Mesendoderm (in vitro differentiated cells): ENCODE measurements around the gene RAPGEF6.

ENCODE experiments used
- DNase-seq: peaks from one replicate; pipeline ENCODE4 v3.0.0; 2013
- H2AK5ac ChIP-seq: 2 replicates; pipeline ENCODE4 v1.6.1; 2013; ENCODE audit warnings: low read length, inconsistent platforms
- H2BK120ac ChIP-seq: 2 replicates; pipeline ENCODE4 v1.6.1; 2013; ENCODE audit warnings: low read depth, mild to moderate bottlenecking, low read length, moderate library complexity, mixed read lengths
- H2BK15ac ChIP-seq: replicated peaks from 2 replicates; pipeline ENCODE4 v1.6.1; 2013; ENCODE audit warnings: low read depth, mild to moderate bottlenecking, moderate library complexity
- H2BK5ac ChIP-seq: 2 replicates; pipeline ENCODE4 v1.6.1; 2013; ENCODE audit warnings: low read length, inconsistent platforms
- H3K18ac ChIP-seq: 2 replicates; pipeline ENCODE4 v1.6.1; 2013; ENCODE audit warnings: mild to moderate bottlenecking, low read length, mixed read lengths
- H3K23ac ChIP-seq: one replicate; pipeline ENCODE4 v1.6.1; 2013; ENCODE audit warnings: low read length
- H3K27ac ChIP-seq: 2 replicates; pipeline ENCODE4 v1.5.1; 2013; ENCODE audit warnings: low read depth, mild to moderate bottlenecking, inconsistent platforms, low read length, moderate library complexity
- H3K27me3 ChIP-seq: 2 replicates; pipeline ENCODE4 v1.6.1; 2013; ENCODE audit warnings: low read length, control low read depth, mild to moderate bottlenecking, inconsistent platforms; ENCODE audit not compliant: insufficient read depth, poor library complexity
- H3K36me3 ChIP-seq: 2 replicates; pipeline ENCODE4 v1.6.1; 2013; ENCODE audit warnings: low read length, inconsistent platforms; ENCODE audit not compliant: control insufficient read depth, insufficient read depth
- H3K4ac ChIP-seq: one replicate; pipeline ENCODE4 v1.6.1; 2013; ENCODE audit warnings: low read depth, mild to moderate bottlenecking, low read length, moderate library complexity
- H3K4me1 ChIP-seq: 2 replicates; pipeline ENCODE4 v1.6.1; 2013; ENCODE audit warnings: low read depth, low read length, inconsistent platforms; ENCODE audit not compliant: control insufficient read depth
- H3K4me2 ChIP-seq: 2 replicates; pipeline ENCODE4 v1.6.1; 2013; ENCODE audit warnings: low read length
- H3K4me3 ChIP-seq: 2 replicates; pipeline ENCODE4 v1.5.1; 2013; ENCODE audit warnings: mild to moderate bottlenecking, low read length
- H3K56ac ChIP-seq: one replicate; pipeline ENCODE4 v1.6.1; 2013; ENCODE audit warnings: low read length
- H3K79me1 ChIP-seq: 2 replicates; pipeline ENCODE4 v1.6.1; 2013; ENCODE audit warnings: low read length, inconsistent platforms
- H3K79me2 ChIP-seq: 2 replicates; pipeline ENCODE4 v1.6.1; 2013; ENCODE audit warnings: mild to moderate bottlenecking, low read length; ENCODE audit not compliant: control insufficient read depth, insufficient read depth
- H3K9ac ChIP-seq: 2 replicates; pipeline ENCODE4 v1.6.1; 2013; ENCODE audit warnings: low read length, inconsistent platforms
- H4K5ac ChIP-seq: one replicate; pipeline ENCODE4 v1.6.1; 2013; ENCODE audit warnings: low read length
- H4K8ac ChIP-seq: one replicate; pipeline ENCODE4 v1.6.1; 2013; ENCODE audit warnings: low read depth, mild to moderate bottlenecking, control low read depth, low read length, moderate library complexity
- WGBS: extraction: QIAGEN DNeasy Blood & Tissue Kit; methylation state at CpG from one replicate; pipeline ENCODE4 v1.1.7; 2013; ENCODE audit warnings: low lambda C conversion rate, missing lambda C conversion rate; ENCODE audit not compliant: insufficient coverage; ENCODE audit errors: extremely low coverage; 5-methylcytosine and 5-hydroxymethylcytosine counted together

Gene RAPGEF6

DNA sequence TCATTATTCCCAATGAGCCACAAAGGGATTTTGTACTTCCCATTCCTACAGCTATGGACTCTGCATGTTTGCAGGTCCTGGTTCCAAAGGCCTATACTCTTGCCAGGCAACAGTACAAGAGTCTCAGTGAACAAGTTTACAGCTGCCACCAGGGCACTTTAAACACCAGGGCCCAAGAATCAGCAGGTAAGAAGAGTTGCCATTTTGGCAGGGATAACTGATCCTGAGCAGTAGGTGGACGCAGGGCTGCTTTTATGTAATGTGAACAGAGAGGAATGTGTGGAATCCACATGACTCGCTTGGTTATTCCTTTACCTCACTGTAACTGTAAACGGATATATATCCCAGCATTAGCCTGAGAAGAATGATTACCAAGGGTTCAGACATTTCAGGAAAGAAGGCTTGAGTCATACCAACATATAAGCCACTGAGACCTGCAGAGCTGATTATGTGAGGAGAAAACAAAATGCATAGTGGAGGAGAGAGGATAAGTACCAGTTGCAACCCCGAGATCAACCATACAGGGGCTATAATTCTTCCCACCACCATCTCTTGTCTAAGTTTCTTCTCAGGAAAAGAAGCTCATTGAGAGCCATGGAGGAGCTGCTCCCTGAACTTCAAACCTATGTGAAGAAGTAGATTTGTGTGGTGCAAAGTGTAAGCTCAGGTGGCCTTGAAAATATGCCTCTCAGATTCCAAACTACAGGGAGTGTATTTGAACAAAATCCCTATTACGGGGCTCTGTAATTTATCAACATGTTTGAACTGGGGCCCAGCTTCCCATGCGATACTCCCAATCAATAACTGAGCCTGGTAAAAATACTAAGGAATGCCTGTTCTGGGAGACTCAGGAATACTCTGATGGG, 24.6 kb downstream of the RAPGEF6 start:
- no CpG with 5 or more reads among the region's 6 CpGs for WGBS
- Histone ChIP-seq H3K9ac (no peak overlapping the region), H3K4me1 (no peaks in the 10 kb centered on the region), H3K56ac (no peak overlapping the region), H3K18ac (no peak overlapping the region), H2BK15ac (no peak overlapping the region), H2AK5ac (no peak overlapping the region), H3K27ac (no peak overlapping the region), H3K79me1 (peaks cover 18% of the 10 kb centered on the region), H3K4me2 (no peak overlapping the region), H3K79me2 (peaks cover 39% of the 10 kb centered on the region), H3K36me3 (no peaks in the 10 kb centered on the region), H4K5ac (no peak overlapping the region), H3K27me3 (no peaks in the 10 kb centered on the region), H2BK5ac (no peak overlapping the region), H2BK120ac (no peak overlapping the region), H3K23ac (no peak overlapping the region), H3K4me3 (no peak overlapping the region), H3K4ac (no peak overlapping the region), H4K8ac (no peak overlapping the region)
- peak; percentile 74 for DNase-seq

- Histone ChIP-seq H3K4ac (no peak overlapping the region), H3K79me1 (peaks cover 18% of the 10 kb centered on the region), H3K4me2 (no peak overlapping the region), H3K23ac (no peak overlapping the region), H3K56ac (no peak overlapping the region), H2BK120ac (no peak overlapping the region), H2BK5ac (no peak overlapping the region), H2AK5ac (no peak overlapping the region), H3K27ac (no peak overlapping the region), H3K27me3 (no peaks in the 10 kb centered on the region), H3K36me3 (no peaks in the 10 kb centered on the region), H3K9ac (no peak overlapping the region), H4K8ac (no peak overlapping the region), H3K4me3 (no peak overlapping the region), H3K18ac (no peak overlapping the region), H3K79me2 (peaks cover 36% of the 10 kb centered on the region), H4K5ac (no peak overlapping the region), H3K4me1 (no peaks in the 10 kb centered on the region), H2BK15ac (no peak overlapping the region)
- no CpG with 5 or more reads among the region's 1 CpG for WGBS
- DNase-seq, result no peak
Observed at GRCh38 chr5:131609774-131610173, 25.3 kb downstream of the RAPGEF6 start.

DNA sequence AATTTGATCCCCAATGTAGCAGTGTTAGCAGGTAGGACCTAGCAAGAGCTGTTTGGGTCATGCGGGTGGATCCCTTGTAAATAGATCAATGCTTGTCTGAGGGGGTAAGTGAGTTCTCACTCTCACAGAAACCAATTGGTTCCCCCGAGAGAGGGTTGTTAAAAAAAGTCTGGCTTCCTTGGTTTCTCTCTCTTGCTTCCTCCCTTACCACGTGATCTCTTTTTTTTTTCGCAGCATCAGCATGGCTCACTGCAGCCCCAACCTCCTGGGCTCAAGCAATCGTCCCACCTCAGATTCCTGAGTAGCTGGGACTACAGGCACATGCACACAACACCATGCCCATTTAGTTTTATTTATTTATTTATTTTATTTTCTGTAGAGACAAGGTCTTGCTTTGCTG, 26.4 kb downstream of the RAPGEF6 start:
- no peak overlapping the region for H3K18ac ChIP-seq
- H3K79me2 ChIP-seq, result peaks cover 28% of the 10 kb centered on the region
- WGBS, result no CpG with 5 or more reads among the region's 5 CpGs
- DNase-seq, result no peak
- no peak overlapping the region for H4K5ac ChIP-seq
- H3K27ac ChIP-seq, result no peak overlapping the region
- no peak overlapping the region for H2AK5ac ChIP-seq
- no peak overlapping the region for H2BK5ac ChIP-seq
- peaks cover 17% of the 10 kb centered on the region for H3K79me1 ChIP-seq
- H3K4me3 ChIP-seq, result no peak overlapping the region
- no peak overlapping the region for H3K56ac ChIP-seq
- H3K4me2 ChIP-seq, result no peak overlapping the region
- no peak overlapping the region for H4K8ac ChIP-seq
- no peak overlapping the region for H2BK15ac ChIP-seq
- H3K36me3 ChIP-seq, result no peaks in the 10 kb centered on the region
- H3K23ac ChIP-seq, result no peak overlapping the region
- H3K9ac ChIP-seq, result no peak overlapping the region
- no peaks in the 10 kb centered on the region for H3K4me1 ChIP-seq
- no peak overlapping the region for H3K4ac ChIP-seq
- H3K27me3 ChIP-seq, result no peaks in the 10 kb centered on the region
- H2BK120ac ChIP-seq, result no peak overlapping the region

DNA sequence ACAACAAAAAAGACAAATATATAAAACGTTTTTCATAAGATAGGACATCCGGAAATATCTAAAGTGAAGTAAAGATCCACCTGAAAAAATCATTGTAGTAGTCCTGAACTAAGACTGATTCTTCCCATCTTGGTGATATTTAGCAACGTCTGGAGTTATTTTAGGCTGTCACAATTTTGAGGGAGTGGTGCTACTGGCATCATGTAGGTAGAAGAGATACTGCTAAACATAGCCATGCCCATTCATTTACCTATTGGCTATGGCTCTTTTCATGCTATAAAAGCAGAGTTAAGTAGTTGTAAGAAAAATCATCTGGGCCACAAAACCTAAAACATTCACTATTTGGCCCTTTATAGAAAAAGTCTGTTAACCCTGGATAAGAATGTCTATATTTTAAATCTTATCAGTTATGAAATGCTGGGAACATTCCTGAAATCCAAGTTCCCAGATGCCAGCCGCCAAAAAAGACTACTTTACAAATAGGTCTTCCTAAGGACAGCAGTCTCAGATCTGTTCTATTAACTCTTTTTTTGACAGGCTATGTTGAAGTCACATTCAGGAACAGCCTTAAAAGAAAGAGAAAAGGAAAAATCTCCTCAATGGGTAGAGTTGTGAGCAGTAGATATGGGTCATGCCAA, 27.0 kb downstream of the RAPGEF6 start:
- Histone ChIP-seq H3K36me3 (no peaks in the 10 kb centered on the region), H3K27me3 (no peaks in the 10 kb centered on the region), H2BK120ac (no peak overlapping the region), H3K18ac (no peak overlapping the region), H3K23ac (no peak overlapping the region), H4K5ac (no peak overlapping the region), H2BK5ac (no peak overlapping the region), H3K79me2 (peaks cover 27% of the 10 kb centered on the region), H3K56ac (no peak overlapping the region), H3K4me2 (no peak overlapping the region), H4K8ac (no peak overlapping the region), H3K27ac (no peak overlapping the region), H3K4me1 (no peaks in the 10 kb centered on the region), H3K4ac (no peak overlapping the region), H3K4me3 (no peak overlapping the region), H2AK5ac (no peak overlapping the region), H3K9ac (no peak overlapping the region), H3K79me1 (peaks cover 17% of the 10 kb centered on the region), H2BK15ac (no peak overlapping the region)
- WGBS, result no CpG with 5 or more reads among the region's 4 CpGs
- no peak for DNase-seq

- Histone ChIP-seq H3K4ac (no peak overlapping the region), H2BK5ac (no peak overlapping the region)
Observed at GRCh38 chr5:131607418-131607817, 27.6 kb downstream of the RAPGEF6 start.

More at GRCh38 chr5:131607418-131607817, 27.6 kb downstream of the RAPGEF6 start:
- no peak overlapping the region for H3K18ac ChIP-seq
- no peak overlapping the region for H2BK120ac ChIP-seq
- DNase-seq, result no peak
- H3K79me2 ChIP-seq, result peaks cover 27% of the 10 kb centered on the region
- no peak overlapping the region for H3K9ac ChIP-seq
- no CpG with 5 or more reads among the region's 4 CpGs for WGBS
- H3K4me1 ChIP-seq, result no peaks in the 10 kb centered on the region
- H2AK5ac ChIP-seq, result no peak overlapping the region
- H3K27me3 ChIP-seq, result no peaks in the 10 kb centered on the region
- no peak overlapping the region for H3K56ac ChIP-seq
- H3K4me2 ChIP-seq, result no peak overlapping the region
- no peak overlapping the region for H3K23ac ChIP-seq
- no peak overlapping the region for H4K8ac ChIP-seq
- no peak overlapping the region for H3K4me3 ChIP-seq
- H4K5ac ChIP-seq, result no peak overlapping the region
- no peak overlapping the region for H2BK15ac ChIP-seq
- no peak overlapping the region for H3K27ac ChIP-seq
- no peaks in the 10 kb centered on the region for H3K36me3 ChIP-seq
- peaks cover 17% of the 10 kb centered on the region for H3K79me1 ChIP-seq
